Kidney (tissue), 14 donors: ENCODE measurements around the gene GRAMD4. TPM values are rescaled to one million over a fixed set of nuclear protein-coding genes. Genes with fewer than 3 reads are reported as not detected.

Experiments used
- DNase-seq, 5 donors: peaks; one replicate each; pipeline ENCODE4 v3.0.0-alpha.2; 2013 to 2020
- FAIRE-seq: peaks from 2 replicates; lab custom pipeline; 2012; peaks lifted over from hg19 to GRCh38; lab: Jason Lieb, UNC
- H3K27ac ChIP-seq, 2 donors: one replicate each; pipeline ENCODE4 v1.7.0; 2013; ENCODE audit warnings: low read depth in 2 of 2, low read length in 2 of 2, inconsistent platforms in 1 of 2
- H3K27me3 ChIP-seq: one replicate; pipeline ENCODE4 v1.7.1; 2013; ENCODE audit warnings: low read length, inconsistent platforms; ENCODE audit not compliant: control insufficient read depth, insufficient read depth
- H3K36me3 ChIP-seq, 3 donors: one replicate each; pipeline versions ENCODE4 v1.7.0 to v1.7.1; 2013; ENCODE audit warnings: low read length in 3 of 3, control low read depth in 1 of 3, inconsistent platforms in 1 of 3; ENCODE audit not compliant: insufficient read depth in 3 of 3, control insufficient read depth in 2 of 3
- H3K4me1 ChIP-seq, 3 donors: one replicate each; pipeline versions ENCODE4 v1.7.0 to v1.7.1; 2013; ENCODE audit warnings: low read length in 3 of 3, inconsistent platforms in 1 of 3, low read depth in 1 of 3; ENCODE audit not compliant: control insufficient read depth in 2 of 3, insufficient read depth in 2 of 3
- H3K4me3 ChIP-seq, 3 donors: one replicate each; pipeline versions ENCODE4 v1.7.0 to v1.8.1; 2013; ENCODE audit warnings: low read length in 3 of 3, control low read depth in 1 of 3, inconsistent platforms in 1 of 3
- H3K9ac ChIP-seq, 3 donors: one replicate each; pipeline versions ENCODE4 v1.7.0 to v1.7.1; 2013; ENCODE audit warnings: low read length in 3 of 3, control low read depth in 1 of 3, inconsistent platforms in 1 of 3
- H3K9me3 ChIP-seq, 3 donors: one replicate each; pipeline versions ENCODE4 v1.7.0 to v1.7.1; 2013; ENCODE audit warnings: low read length in 3 of 3, control low read depth in 1 of 3, inconsistent platforms in 1 of 3; ENCODE audit not compliant: control insufficient read depth in 2 of 3, insufficient read depth in 1 of 3
- intact Hi-C: fragments of 100-400 bp; cut with DNase I; formaldehyde crosslinking; loops from one replicate; pipeline ENCODE4 v1.11.1; 2022
- polyA plus RNA-seq: library from polyadenylated mRNA; stranded (reverse); fragments of 350-450 nt; fragmentation: Illumina TruSeq; extraction: RNeasy Lipid Tissue Mini Kit (QIAGEN cat#74804); gene quantifications from one replicate; pipeline ENCODE4 v1.2.3, GENCODE V29; 2014; ENCODE audit warnings: low read depth, low replicate concordance; ENCODE audit not compliant: insufficient read depth
- total RNA-seq: library from RNA; stranded (reverse); fragmentation: NEBNext Ultra II Directional; extraction: Animal tissue kit (Norgen Biotek cat#: 25700); gene quantifications from one replicate; pipeline ENCODE4 v1.2.1, GENCODE V29; 2021
- TF ChIP-seq, protein P1 (sequence below): IDR thresholded peaks from 3 replicates; pipeline ENCODE4 v1.5.1; 2012; ENCODE audit warnings: mild to moderate bottlenecking, moderate library complexity, borderline replicate concordance; ENCODE audit not compliant: insufficient read depth; ENCODE audit errors: extremely low read depth
- donor health status: control.
- donor health status: control.
- donor health status: control.
- donor health status: control.
- donor health status: control.
- donor health status: DM: yes; HTN: yes; CAD: no.
- donor health status: Normal renal cell carcinoma (clear cell type).

GRAMD4 gene
- total and polyA plus RNA-seq, 2 donors from 2014 or later = 12.1 to 58.2 TPM

DNA sequence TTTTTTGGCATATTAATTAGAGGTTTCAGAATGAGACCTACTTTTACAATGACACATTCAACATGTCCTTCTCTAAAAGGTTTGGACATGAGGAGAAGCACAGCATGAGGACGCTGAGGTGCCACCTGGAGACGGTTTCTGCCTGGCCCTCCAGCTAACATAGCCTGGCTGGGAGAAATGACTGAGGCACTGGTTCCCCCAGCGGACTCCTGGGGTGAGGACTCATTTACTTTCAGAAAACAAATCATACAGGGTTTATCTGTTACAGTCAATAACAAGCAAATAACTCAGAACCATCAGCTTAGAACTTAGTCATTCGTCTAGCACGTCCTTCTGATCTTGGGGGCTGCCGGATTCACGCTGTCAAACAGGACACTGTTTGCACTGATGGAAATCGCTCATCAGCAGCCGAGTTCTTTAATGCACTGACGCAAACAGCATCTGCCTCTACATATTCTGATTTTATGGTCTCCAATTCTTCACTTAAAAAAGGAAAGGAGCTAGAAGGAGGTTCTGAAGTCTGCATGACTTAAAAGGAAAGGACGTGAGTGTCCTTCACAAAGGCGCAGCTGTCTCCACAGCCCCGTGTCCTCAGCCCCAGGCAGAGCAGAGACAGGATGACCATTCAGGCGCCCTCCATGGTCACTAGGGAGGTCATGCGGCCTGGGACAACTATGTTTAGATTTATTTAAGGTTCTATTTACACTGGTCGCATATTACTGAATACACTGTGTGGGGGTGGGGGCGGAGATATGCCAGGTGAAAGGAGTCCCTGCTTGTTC lies 73.6 kb downstream of the GRAMD4 start:
- DNase-seq = no peak
- FAIRE-seq = no peak

DNA sequence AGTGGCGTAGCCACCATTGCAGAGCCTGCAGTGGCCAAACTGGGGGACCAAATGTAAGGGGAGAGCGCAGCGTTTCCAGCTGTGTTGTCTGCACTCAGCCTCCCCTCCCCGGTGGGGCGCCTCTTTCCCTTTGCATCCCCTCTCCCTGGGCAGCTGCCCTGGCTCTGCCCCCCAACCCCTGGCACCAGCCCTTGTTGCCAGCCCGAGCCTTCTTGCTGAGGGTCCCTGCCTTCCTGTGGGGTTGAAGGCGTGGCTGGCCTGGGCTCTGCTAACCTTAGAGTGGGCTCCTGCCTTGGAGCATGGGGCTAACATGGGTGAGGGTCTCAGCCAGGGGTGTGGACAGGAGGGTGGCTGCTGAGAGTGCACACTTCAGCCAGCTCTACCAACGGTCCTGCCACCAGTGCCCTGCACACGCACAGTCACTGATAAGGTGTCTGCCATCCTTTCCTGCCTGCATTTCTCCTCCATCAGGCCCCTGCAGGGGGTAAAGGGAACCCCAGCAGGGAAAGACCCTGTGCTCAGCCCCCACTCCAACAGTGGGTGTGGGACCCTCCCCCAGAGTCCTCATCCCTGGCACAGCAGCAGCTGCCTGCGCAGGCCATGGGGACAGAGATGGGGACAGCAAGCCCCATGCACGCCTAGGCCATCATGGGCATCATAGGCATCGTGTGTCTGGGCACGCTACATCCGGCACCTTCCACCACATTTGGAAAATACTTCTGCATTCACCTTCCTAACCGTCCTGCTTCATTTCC lies 74.4 kb downstream of the GRAMD4 start:
- intact Hi-C loops = no loop called here
- no peak for FAIRE-seq
- H3K9me3 ChIP-seq = no peaks in the 10 kb centered on the region
- no peaks in the 10 kb centered on the region for H3K4me1 ChIP-seq
- peaks cover 0 to 40% (median 23%) of the 10 kb centered on the region in 3 donors for H3K36me3 ChIP-seq
- H3K27me3 ChIP-seq = no peaks in the 10 kb centered on the region
- no peak for DNase-seq
- H3K9ac ChIP-seq = no peak overlapping the region
- TF ChIP-seq, protein P1, sequence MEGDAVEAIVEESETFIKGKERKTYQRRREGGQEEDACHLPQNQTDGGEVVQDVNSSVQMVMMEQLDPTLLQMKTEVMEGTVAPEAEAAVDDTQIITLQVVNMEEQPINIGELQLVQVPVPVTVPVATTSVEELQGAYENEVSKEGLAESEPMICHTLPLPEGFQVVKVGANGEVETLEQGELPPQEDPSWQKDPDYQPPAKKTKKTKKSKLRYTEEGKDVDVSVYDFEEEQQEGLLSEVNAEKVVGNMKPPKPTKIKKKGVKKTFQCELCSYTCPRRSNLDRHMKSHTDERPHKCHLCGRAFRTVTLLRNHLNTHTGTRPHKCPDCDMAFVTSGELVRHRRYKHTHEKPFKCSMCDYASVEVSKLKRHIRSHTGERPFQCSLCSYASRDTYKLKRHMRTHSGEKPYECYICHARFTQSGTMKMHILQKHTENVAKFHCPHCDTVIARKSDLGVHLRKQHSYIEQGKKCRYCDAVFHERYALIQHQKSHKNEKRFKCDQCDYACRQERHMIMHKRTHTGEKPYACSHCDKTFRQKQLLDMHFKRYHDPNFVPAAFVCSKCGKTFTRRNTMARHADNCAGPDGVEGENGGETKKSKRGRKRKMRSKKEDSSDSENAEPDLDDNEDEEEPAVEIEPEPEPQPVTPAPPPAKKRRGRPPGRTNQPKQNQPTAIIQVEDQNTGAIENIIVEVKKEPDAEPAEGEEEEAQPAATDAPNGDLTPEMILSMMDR = no peak
- no peak overlapping the region for H3K27ac ChIP-seq
- no peak overlapping the region for H3K4me3 ChIP-seq

More for the DNA sequence above, 73.6 kb downstream of the GRAMD4 start:
- Histone ChIP-seq H3K4me3 (no peak overlapping the region), H3K36me3 (peaks cover 0 to 38% (median 19%) of the 10 kb centered on the region in 3 donors), H3K9me3 (no peaks in the 10 kb centered on the region), H3K9ac (no peak overlapping the region), H3K27ac (no peak overlapping the region), H3K27me3 (no peaks in the 10 kb centered on the region), H3K4me1 (no peaks in the 10 kb centered on the region)
- intact Hi-C loops = no loop called here
- TF ChIP-seq, protein P1 = no peak

DNA sequence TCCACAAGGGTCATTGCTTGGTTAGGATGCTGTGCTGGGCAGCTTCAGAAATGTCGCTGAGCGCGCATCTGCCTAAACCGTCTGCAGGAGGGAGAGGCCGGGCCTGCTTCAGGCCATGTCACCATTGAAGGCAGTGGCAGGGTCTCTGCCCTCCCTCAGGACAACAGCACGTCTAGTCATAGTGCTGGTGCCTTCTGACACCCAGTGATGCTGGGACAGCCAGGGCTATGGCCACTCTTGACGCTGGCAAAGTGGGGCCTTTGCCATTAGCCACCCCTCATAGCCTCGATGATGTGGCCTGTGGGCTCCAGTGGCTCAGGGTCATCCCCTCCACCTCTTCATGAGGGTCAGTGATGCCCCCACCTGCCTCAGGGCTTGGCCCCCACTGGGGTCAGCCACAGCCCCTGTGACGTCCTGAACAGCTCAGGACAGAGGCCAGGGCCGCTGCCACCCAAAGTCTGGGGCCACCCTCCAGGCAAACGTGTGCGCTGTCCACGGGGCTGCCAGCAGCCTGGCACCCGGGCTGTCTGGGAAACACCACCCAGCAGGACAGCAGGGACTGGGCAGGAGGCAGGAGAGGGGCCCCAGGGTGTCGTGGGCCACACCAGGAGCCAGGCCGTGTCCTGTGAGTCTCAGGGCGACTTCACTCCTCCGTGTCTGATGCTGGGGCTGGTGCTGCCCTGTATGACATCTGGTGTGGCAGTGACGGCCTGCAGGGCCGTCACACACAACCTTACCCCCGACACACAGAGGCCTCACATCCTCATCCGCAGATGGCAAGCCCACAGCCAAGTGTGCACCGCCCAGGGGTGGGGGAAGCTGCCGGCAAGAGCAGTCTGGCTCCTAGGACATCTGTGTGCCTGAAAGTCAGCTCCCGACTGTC lies 75.4 kb downstream of the GRAMD4 start:
- no peaks in the 10 kb centered on the region for H3K4me1 ChIP-seq
- H3K9ac ChIP-seq = no peak overlapping the region
- DNase-seq = no peak
- FAIRE-seq = no peak
- H3K4me3 ChIP-seq = no peak overlapping the region
- peaks cover 0 to 38% (median 23%) of the 10 kb centered on the region in 3 donors for H3K36me3 ChIP-seq
- TF ChIP-seq, protein P1 = no peak
- intact Hi-C loops = no loop called here
- H3K27ac ChIP-seq = no peak overlapping the region
- H3K27me3 ChIP-seq = no peaks in the 10 kb centered on the region
- no peaks in the 10 kb centered on the region for H3K9me3 ChIP-seq
